ENCODE results near the gene SPECC1. TPM values are rescaled to one million over a fixed set of nuclear protein-coding genes. Genes with fewer than 3 reads are reported as not detected.

Gene SPECC1
- polyA plus RNA-seq, 1 experiment, result 56.4 TPM

GRCh38 chr17:20154286-20155000 lies 145.3 kb downstream of the SPECC1 start:
- ChIA-PET CTCF (no interaction called here), POLR2A (no interaction called here)
- H3K9me3 ChIP-seq (ENCODE audit: control insufficient read depth, insufficient read depth, low read length), result no peaks in the 10 kb centered on the region
- no peak for TF ChIP-seq CTCF (IDR thresholded peaks at IDR 0.05; ENCODE audit: low read depth, low read length)
- H3K27ac ChIP-seq (ENCODE audit: low read depth, low read length), result no peak overlapping the region
- H3K4me3 ChIP-seq (ENCODE audit: low read depth, low read length), result no peak overlapping the region
- no peaks in the 10 kb centered on the region for H3K27me3 ChIP-seq (ENCODE audit: control insufficient read depth, insufficient read depth, low read length)
- DNase-seq (ENCODE audit: low read depth, low spot score), result no peak

DNA sequence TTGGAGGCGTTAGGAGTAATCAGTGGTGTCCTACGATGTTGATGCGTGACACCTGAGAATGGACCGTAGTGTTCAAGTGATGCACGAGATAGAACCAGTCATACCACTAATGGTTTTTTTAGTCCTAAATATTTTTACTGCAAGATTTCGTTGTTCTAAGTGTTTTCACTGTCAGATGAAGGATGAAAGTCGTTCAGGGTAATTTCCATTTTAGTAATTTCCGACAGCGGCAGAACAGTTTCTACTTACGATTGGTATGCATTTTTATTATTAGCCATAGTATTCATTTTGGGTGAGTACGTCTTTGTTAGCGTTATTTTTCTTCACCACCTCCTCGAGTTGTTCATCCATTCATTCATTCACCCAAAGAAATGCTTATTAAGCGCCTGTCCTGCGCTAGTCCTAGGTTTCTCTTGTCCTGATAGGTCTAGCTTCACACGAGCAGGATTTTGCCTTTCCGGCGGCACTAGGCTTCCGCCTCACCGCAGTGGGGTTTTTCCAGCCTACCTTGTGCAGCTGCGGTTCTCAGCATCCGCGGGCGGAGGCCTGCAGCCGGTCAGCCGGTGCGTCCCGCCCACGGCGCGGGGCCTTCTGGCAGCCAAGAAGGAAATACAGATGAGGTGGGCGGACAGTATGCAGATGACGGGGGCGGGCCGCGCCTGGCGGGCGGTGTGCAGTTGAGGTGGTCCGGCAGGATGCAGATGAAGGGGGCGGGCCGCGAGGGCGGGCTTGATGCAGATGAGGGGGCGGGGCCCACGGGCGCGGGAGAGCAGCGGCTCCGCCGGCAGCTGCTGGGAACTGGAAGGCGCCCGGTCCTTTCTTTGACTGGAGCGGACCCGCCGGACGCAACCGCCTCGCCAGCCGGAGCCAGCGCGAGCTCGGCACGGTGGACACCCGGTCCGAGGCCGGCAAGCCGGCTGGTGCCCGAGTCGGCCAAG lies 146.4 kb downstream of the SPECC1 start:
- POLR2A ChIA-PET, result interaction anchor here (0.5 to 2.1 kb wide), 9 partner anchors 14 to 143 kb away, joined by 3 to 11 read pairs (median 4); no protein-coding TSS in a partner anchor
- Histone ChIP-seq H3K27me3 (ENCODE audit: control insufficient read depth, insufficient read depth, low read length) (no peaks in the 10 kb centered on the region), H3K27ac (ENCODE audit: low read depth, low read length) (peak overlapping the region; percentile 47), H3K9me3 (ENCODE audit: control insufficient read depth, insufficient read depth, low read length) (no peaks in the 10 kb centered on the region), H3K4me3 (ENCODE audit: low read depth, low read length) (peak overlapping the region; percentile 78)
- CTCF ChIA-PET, result interaction anchor here (1.1 kb wide), 1 partner anchor 33 kb away, joined by 3 read pairs; no protein-coding TSS in a partner anchor
- DNase-seq (ENCODE audit: low read depth, low spot score), result peak; percentile 89
- TF ChIP-seq CTCF (IDR thresholded peaks at IDR 0.05; ENCODE audit: low read depth, low read length), result no peak

DNA sequence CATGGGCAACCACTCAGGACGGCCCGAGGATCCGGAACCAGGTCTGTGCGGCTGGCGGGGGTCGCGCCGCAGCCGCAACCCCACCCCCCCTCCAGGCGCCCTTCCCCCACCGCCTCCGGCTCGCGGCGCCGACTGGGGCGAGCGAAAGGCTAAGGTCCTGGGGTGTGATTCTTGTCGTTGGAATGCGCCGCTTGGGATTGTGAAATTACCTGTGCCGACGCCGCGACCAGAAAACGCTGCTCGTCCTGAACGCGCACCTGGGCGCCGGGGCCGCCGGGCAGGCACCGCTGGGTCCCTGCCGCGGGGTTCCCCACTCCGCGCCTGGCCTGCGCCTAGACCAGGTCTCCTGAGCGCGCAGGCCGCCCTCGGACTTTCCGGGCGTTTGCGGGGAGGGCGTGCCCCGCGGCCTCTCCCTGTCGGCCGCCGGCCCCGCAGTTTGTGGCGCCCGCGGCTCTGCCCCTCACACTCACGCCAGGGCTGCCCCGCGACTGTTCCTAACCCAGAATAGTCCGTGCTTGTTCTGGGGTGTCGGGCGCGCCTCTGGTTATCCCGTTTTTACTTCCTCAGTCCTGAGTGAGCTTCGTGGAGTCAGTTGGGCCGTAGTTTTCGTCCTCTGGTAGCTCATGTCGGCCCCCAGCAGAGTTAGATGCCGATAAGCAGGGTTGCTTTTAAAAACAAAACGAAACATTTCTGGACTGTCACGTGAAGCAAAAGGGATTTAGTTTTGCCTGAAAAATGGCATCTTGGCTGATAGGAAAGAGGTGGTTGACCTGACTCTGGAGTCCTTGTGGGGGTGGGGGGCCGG lies 147.2 kb downstream of the SPECC1 start:
- no peak for DNase-seq (ENCODE audit: low read depth, low spot score)
- no peaks in the 10 kb centered on the region for H3K27me3 ChIP-seq (ENCODE audit: control insufficient read depth, insufficient read depth, low read length)
- ChIA-PET POLR2A (interaction anchor here (0.5 to 2.1 kb wide), 11 partner anchors 15 to 142 kb away, joined by 3 to 11 read pairs (median 4); no protein-coding TSS in a partner anchor), CTCF (no interaction called here)
- TF ChIP-seq CTCF (IDR thresholded peaks at IDR 0.05; ENCODE audit: low read depth, low read length), result no peak
- H3K4me3 ChIP-seq (ENCODE audit: low read depth, low read length), result peak overlapping the region; percentile 78
- H3K27ac ChIP-seq (ENCODE audit: low read depth, low read length), result peak overlapping the region; percentile 47
- no peaks in the 10 kb centered on the region for H3K9me3 ChIP-seq (ENCODE audit: control insufficient read depth, insufficient read depth, low read length)

DNA sequence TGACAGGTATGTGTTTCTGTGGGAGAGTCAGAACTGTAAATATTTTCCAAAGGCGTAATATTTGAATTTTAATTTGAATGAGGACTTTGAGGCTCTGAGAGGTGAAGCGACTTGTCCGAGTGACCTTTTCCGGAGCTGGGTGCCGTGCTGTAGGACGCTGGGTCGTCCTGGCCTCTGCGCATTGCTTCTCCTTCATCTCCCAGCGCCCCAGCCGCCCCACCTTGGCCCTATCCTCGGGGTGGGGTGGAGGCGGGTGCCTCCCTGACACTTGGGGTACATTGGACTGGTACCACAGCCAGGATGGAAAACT lies 147.8 kb downstream of the SPECC1 start:
- ChIA-PET CTCF (no interaction called here), POLR2A (interaction anchor here (0.7 to 2.1 kb wide), 5 partner anchors 15 to 54 kb away, joined by 4 to 11 read pairs (median 6); no protein-coding TSS in a partner anchor)
- Histone ChIP-seq H3K9me3 (ENCODE audit: control insufficient read depth, insufficient read depth, low read length) (no peaks in the 10 kb centered on the region), H3K27ac (ENCODE audit: low read depth, low read length) (peak overlapping the region; percentile 47), H3K4me3 (ENCODE audit: low read depth, low read length) (peak overlapping the region; percentile 78), H3K27me3 (ENCODE audit: control insufficient read depth, insufficient read depth, low read length) (no peaks in the 10 kb centered on the region)
- no peak for TF ChIP-seq CTCF (IDR thresholded peaks at IDR 0.05; ENCODE audit: low read depth, low read length)
- DNase-seq (ENCODE audit: low read depth, low spot score), result no peak

All from AG04450 (cell line).